Measurements from ENCODE around the gene SIGLEC9. TPM values are rescaled to one million over a fixed set of nuclear protein-coding genes. Genes with fewer than 3 reads are reported as not detected.

SIGLEC9 gene
- total RNA-seq, 4 donors from 2014 or later: 2.0 to 2.2 TPM; not detected in 2

GRCh38 chr19:51161266-51161665, 36.6 kb downstream of the SIGLEC9 start:
- Histone ChIP-seq H3K9me3 (no peaks in the 10 kb centered on the region), H3K27ac (no peak overlapping the region), H3K27me3 (no peaks in the 10 kb centered on the region), H3K4me1 (no peaks in the 10 kb centered on the region), H3K36me3 (no peaks in the 10 kb centered on the region), H3K4me3 (no peak overlapping the region)
- intact Hi-C loops (cut with DNase I; ENCODE audit: low total_unique reads) (no loop called here), in situ Hi-C loops (cut with MboI; ENCODE audit: low pct_ligation_motif_present in 1 of 4, low pct_unique_long_range_greater_than_20kb in 1 of 4, low sequenced_read_pairs in 3 of 4) (no loop called here)
- 20 to 71% methylated on average over 1 of the region's 1 CpG for WGBS, 2 donors (ENCODE audit: low coverage in 1 of 2)
- TF ChIP-seq, protein P1, sequence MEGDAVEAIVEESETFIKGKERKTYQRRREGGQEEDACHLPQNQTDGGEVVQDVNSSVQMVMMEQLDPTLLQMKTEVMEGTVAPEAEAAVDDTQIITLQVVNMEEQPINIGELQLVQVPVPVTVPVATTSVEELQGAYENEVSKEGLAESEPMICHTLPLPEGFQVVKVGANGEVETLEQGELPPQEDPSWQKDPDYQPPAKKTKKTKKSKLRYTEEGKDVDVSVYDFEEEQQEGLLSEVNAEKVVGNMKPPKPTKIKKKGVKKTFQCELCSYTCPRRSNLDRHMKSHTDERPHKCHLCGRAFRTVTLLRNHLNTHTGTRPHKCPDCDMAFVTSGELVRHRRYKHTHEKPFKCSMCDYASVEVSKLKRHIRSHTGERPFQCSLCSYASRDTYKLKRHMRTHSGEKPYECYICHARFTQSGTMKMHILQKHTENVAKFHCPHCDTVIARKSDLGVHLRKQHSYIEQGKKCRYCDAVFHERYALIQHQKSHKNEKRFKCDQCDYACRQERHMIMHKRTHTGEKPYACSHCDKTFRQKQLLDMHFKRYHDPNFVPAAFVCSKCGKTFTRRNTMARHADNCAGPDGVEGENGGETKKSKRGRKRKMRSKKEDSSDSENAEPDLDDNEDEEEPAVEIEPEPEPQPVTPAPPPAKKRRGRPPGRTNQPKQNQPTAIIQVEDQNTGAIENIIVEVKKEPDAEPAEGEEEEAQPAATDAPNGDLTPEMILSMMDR (IDR thresholded peaks at IDR 0.05): no peak
- TF ChIP-seq EP300 (IDR thresholded peaks at IDR 0.05; ENCODE audit: low read depth) (no peak), POLR2A (IDR thresholded peaks at IDR 0.05) (no peak), POLR2AphosphoS5 (IDR thresholded peaks at IDR 0.05) (no peak)
- no peak for DNase-seq

- in situ Hi-C loops (cut with MboI; ENCODE audit: low pct_ligation_motif_present in 1 of 4, low pct_unique_long_range_greater_than_20kb in 1 of 4, low sequenced_read_pairs in 3 of 4): no loop called here
- Histone ChIP-seq H3K27me3 (no peaks in the 10 kb centered on the region), H3K4me3 (no peak overlapping the region), H3K9me3 (no peaks in the 10 kb centered on the region), H3K27ac (no peak overlapping the region), H3K4me1 (no peaks in the 10 kb centered on the region), H3K36me3 (no peaks in the 10 kb centered on the region)
- no peak for DNase-seq
- intact Hi-C loops (cut with DNase I; ENCODE audit: low total_unique reads): no loop called here
- WGBS, 2 donors (ENCODE audit: low coverage in 1 of 2): 88% methylated on average over 4 of the region's 4 CpGs; no CpG with 5 or more reads in 1 of the 2 donors
- no peak for TF ChIP-seq POLR2A (IDR thresholded peaks at IDR 0.05)
- no peak for TF ChIP-seq EP300 (IDR thresholded peaks at IDR 0.05; ENCODE audit: low read depth)
- TF ChIP-seq POLR2AphosphoS5 (IDR thresholded peaks at IDR 0.05): no peak
- TF ChIP-seq, protein P1 (IDR thresholded peaks at IDR 0.05): no peak
These were observed 37.3 kb downstream of the SIGLEC9 start for GRCh38 chr19:51161867-51162496.

DNA sequence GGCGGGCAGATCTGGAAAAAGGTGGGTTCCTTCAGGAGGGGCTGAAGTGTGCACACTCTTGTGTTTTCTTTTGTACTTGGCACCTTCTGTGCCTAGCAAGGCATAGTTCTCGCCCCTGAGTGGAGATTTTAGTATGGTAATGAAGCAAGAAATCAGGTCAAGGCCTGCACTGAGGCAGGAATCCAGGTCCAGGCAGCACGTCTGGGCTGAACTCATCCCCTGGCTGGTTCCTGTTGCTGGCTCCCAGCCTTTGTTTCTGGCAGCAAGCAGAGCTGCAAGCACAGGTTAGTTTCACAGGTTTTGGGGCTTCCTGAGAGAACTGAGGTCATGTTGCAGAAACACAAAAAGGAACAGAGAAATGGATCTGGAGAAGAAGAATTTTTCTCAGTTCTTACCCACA, 38.6 kb downstream of the SIGLEC9 start:
- no peak for DNase-seq
- Histone ChIP-seq H3K27me3 (no peaks in the 10 kb centered on the region), H3K9me3 (no peaks in the 10 kb centered on the region), H3K27ac (no peak overlapping the region), H3K4me1 (no peaks in the 10 kb centered on the region), H3K36me3 (no peaks in the 10 kb centered on the region), H3K4me3 (no peak overlapping the region)
- WGBS, 2 donors (ENCODE audit: low coverage in 1 of 2): 56% methylated on average over 3 of the region's 3 CpGs; no CpG with 5 or more reads in 1 of the 2 donors
- intact Hi-C loops (cut with DNase I; ENCODE audit: low total_unique reads) (no loop called here), in situ Hi-C loops (cut with MboI; ENCODE audit: low pct_ligation_motif_present in 1 of 4, low pct_unique_long_range_greater_than_20kb in 1 of 4, low sequenced_read_pairs in 3 of 4) (no loop called here)
- TF ChIP-seq EP300 (IDR thresholded peaks at IDR 0.05; ENCODE audit: low read depth) (no peak), POLR2A (IDR thresholded peaks at IDR 0.05) (no peak), POLR2AphosphoS5 (IDR thresholded peaks at IDR 0.05) (no peak)
- TF ChIP-seq, protein P1 (IDR thresholded peaks at IDR 0.05): no peak

DNA sequence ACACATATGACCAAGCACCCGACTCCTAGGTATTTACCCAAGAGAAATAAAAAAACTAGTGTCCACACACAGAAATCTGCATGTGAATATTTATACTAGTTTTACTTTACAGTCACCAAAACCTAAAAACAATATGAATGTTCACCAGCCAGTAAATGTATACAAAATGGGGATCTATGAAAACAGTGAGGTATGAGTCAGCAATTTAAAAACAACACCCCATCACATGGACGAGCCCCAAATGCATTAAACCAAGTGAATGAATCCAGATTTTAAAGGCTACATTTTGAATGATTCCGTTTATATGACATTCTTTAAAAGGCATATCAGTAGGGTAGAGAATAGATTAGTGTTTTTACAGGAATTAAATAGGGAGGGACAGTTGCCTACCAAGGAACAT, 39.5 kb downstream of the SIGLEC9 start:
- in situ Hi-C loops (cut with MboI; ENCODE audit: low pct_ligation_motif_present in 1 of 4, low pct_unique_long_range_greater_than_20kb in 1 of 4, low sequenced_read_pairs in 3 of 4) (no loop called here), intact Hi-C loops (cut with DNase I; ENCODE audit: low total_unique reads) (no loop called here)
- no peak overlapping the region for H3K27ac ChIP-seq
- H3K4me1 ChIP-seq: peaks cover 0 to 3% (median 0%) of the 10 kb centered on the region in 4 donors
- H3K9me3 ChIP-seq: no peaks in the 10 kb centered on the region
- H3K4me3 ChIP-seq: no peak overlapping the region
- no peaks in the 10 kb centered on the region for H3K36me3 ChIP-seq
- 44 to 56% methylated on average over 2 to 3 of the region's 3 CpGs for WGBS, 2 donors (ENCODE audit: low coverage in 1 of 2)
- TF ChIP-seq, protein P1 (IDR thresholded peaks at IDR 0.05): no peak
- TF ChIP-seq POLR2AphosphoS5 (IDR thresholded peaks at IDR 0.05): no peak
- TF ChIP-seq POLR2A (IDR thresholded peaks at IDR 0.05): no peak
- no peak for TF ChIP-seq EP300 (IDR thresholded peaks at IDR 0.05; ENCODE audit: low read depth)
- H3K27me3 ChIP-seq: no peaks in the 10 kb centered on the region
- no peak for DNase-seq

Measured in transverse colon (tissue), 4 donors.